GM12892 (cell line): ENCODE results near the gene ARMC3.
"Not testable (repeated sequence)": the region's sequence is repeated elsewhere in the genome, so short reads cannot be mapped to it uniquely, and the experiment has no call there.

Experiments
- POLR2A ChIP-seq: IDR thresholded peaks from 2 replicates; pipeline ENCODE4 v1.6.1; 2011; ENCODE audit warnings: low read depth, low read length, control low read depth
- POLR2AphosphoS5 ChIP-seq: IDR thresholded peaks from 2 replicates; pipeline ENCODE4 v1.6.1; 2011; ENCODE audit warnings: low read depth, low read length, control low read depth
- TAF1 ChIP-seq: IDR thresholded peaks from 2 replicates; pipeline ENCODE4 v1.6.1; 2011; ENCODE audit warnings: low read depth, mild to moderate bottlenecking, control low read depth, low read length, borderline replicate concordance

- TF ChIP-seq POLR2A, POLR2AphosphoS5, TAF1: not testable (repeated sequence)
Measured at GRCh38 chr10:22902147-22902546, 25.7 kb upstream of the ARMC3 start.
